NCI-H446 treated with DMSO at 0.1 percent for 48 hours (cell line): ENCODE results near the gene STK32B.
"Not testable (repeated sequence)": the region's sequence is repeated elsewhere in the genome, so short reads cannot be mapped to it uniquely, and the experiment has no call there.

ENCODE experiments used
- DNase-seq: peaks from one replicate; lab custom pipeline; 2025; lab: John Stamatoyannopoulos, UW

Gene STK32B

GRCh38 chr4:5162909-5163508, 111.7 kb downstream of the STK32B start:
- no peak for DNase-seq

- no peak for DNase-seq
Observed at GRCh38 chr4:5164221-5164912, 113.1 kb downstream of the STK32B start.

- no peak for DNase-seq
Observed at GRCh38 chr4:5165420-5166369, 114.4 kb downstream of the STK32B start.

GRCh38 chr4:5166377-5166776, 115.1 kb downstream of the STK32B start:
- no peak for DNase-seq

- no peak for DNase-seq
Observed at GRCh38 chr4:5168891-5169290, 117.6 kb downstream of the STK32B start.

- not testable (repeated sequence) for DNase-seq
Observed at GRCh38 chr4:5175836-5176235, 124.6 kb downstream of the STK32B start.

GRCh38 chr4:5184606-5185005, 133.3 kb downstream of the STK32B start:
- DNase-seq: no peak

- no peak for DNase-seq
Observed at GRCh38 chr4:5185551-5185950, 134.3 kb downstream of the STK32B start.

- DNase-seq: no peak
Observed at GRCh38 chr4:5186271-5187064, 135.2 kb downstream of the STK32B start.

- DNase-seq: no peak
Observed at GRCh38 chr4:5188130-5188529, 136.8 kb downstream of the STK32B start.

GRCh38 chr4:5191831-5192230, 140.6 kb downstream of the STK32B start:
- no peak for DNase-seq

GRCh38 chr4:5192271-5192670, 141.0 kb downstream of the STK32B start:
- DNase-seq: no peak

GRCh38 chr4:5192678-5193077, 141.4 kb downstream of the STK32B start:
- no peak for DNase-seq

GRCh38 chr4:5198656-5199541, 147.6 kb downstream of the STK32B start:
- DNase-seq: no peak

- no peak for DNase-seq
Observed at GRCh38 chr4:5199912-5200311, 148.6 kb downstream of the STK32B start.

- peak; percentile 93 for DNase-seq
Observed at GRCh38 chr4:5200513-5200912, 149.2 kb downstream of the STK32B start.

GRCh38 chr4:5203309-5203992, 152.2 kb downstream of the STK32B start:
- DNase-seq: no peak

GRCh38 chr4:5203993-5204310, 152.7 kb downstream of the STK32B start:
- DNase-seq: no peak

GRCh38 chr4:5204781-5205180, 153.5 kb downstream of the STK32B start:
- DNase-seq: peak; percentile 0

GRCh38 chr4:5206016-5206790, 154.9 kb downstream of the STK32B start:
- DNase-seq: peak; percentile 86
